Left lung (tissue), 10 donors: Measurements from ENCODE around the gene VASP. TPM values are rescaled to one million over a fixed set of nuclear protein-coding genes. Genes with fewer than 3 reads are reported as not detected.

Source experiments
- ATAC-seq: fragments of 200-7000 bp; cut with Tn5 transposase; one replicate; pipeline ENCODE4 v1.9.1; 2020; ENCODE audit warnings: moderate library complexity
- DNase-seq, 4 donors: peaks; one replicate each; pipeline ENCODE4 v3.0.0-alpha.2; 2013 to 2020
- H3K27ac ChIP-seq, 2 donors: fragments of 200-600 bp; sonication (generic) in 1 of 2; one replicate each; pipeline versions ENCODE4 v1.5.0 to v1.8.0; 2020 to 2021
- H3K27me3 ChIP-seq, 2 donors: fragments of 200-600 bp; sonication (generic) in 1 of 2; one replicate each; pipeline versions ENCODE4 v1.5.0 to v1.8.0; 2020 to 2021
- H3K36me3 ChIP-seq, 2 donors: fragments of 200-600 bp; sonication (generic) in 1 of 2; one replicate each; pipeline versions ENCODE4 v1.5.0 to v1.8.0; 2020 to 2021
- H3K4me1 ChIP-seq, 2 donors: fragments of 200-600 bp; one replicate each; pipeline ENCODE4 v1.8.0; 2021
- H3K4me3 ChIP-seq, 2 donors: fragments of 200-600 bp; sonication (generic) in 1 of 2; one replicate each; pipeline versions ENCODE4 v1.5.0 to v1.8.0; 2020 to 2021; ENCODE audit warnings: mild to moderate bottlenecking in 1 of 2
- H3K9me3 ChIP-seq, 2 donors: fragments of 200-600 bp; sonication (generic) in 1 of 2; one replicate each; pipeline versions ENCODE4 v1.5.0 to v1.8.0; 2020 to 2021
- CTCF ChIP-seq, 2 donors: fragments of 200-600 bp; sonication (generic) in 1 of 2; IDR thresholded peaks; one replicate each; pipeline versions ENCODE4 v1.5.0 to v1.8.0; 2021; ENCODE audit warnings: antibody characterized with exemption in 2 of 2
- intact Hi-C, 2 donors: fragments of 100-400 bp; cut with DNase I; formaldehyde crosslinking; loops; one replicate each; pipeline versions ENCODE4 v1.11.2 to v1.14.2; 2022
- polyA plus RNA-seq, 6 donors: library from polyadenylated mRNA; unstranded; fragments of 120-200 nt; gene quantifications; one replicate each; pipeline ENCODE4 v1.2.1, GENCODE V29; 2013; ENCODE audit not compliant: insufficient read length in 6 of 6
- total RNA-seq, 2 donors: library from RNA; stranded (reverse); fragmentation: NEBNext Ultra II Directional; extraction: Animal tissue kit (Norgen Biotek cat#: 25700); gene quantifications; one replicate each; pipeline ENCODE4 v1.2.1, GENCODE V29; 2021
- donor health status: DM: no; HTN: yes; CAD: no.
- donor health status: DM: no; HTN: no; CAD: no.

VASP gene
- total and polyA plus RNA-seq, 8 donors: 49.5 to 220 (median 57.4) TPM

- H3K36me3 ChIP-seq: no peaks in the 10 kb centered on the region
- no peaks in the 10 kb centered on the region for H3K27me3 ChIP-seq
- no peak for TF ChIP-seq CTCF (IDR thresholded peaks at IDR 0.05)
- H3K27ac ChIP-seq: no peak overlapping the region
- intact Hi-C loops: no loop called here
- ATAC-seq (no peak), DNase-seq (peak in 1 of 4 donors; percentile 43)
- peaks cover 0 to 9% of the 10 kb centered on the region in 2 donors for H3K4me1 ChIP-seq
- no peaks in the 10 kb centered on the region for H3K9me3 ChIP-seq
- H3K4me3 ChIP-seq: no peak overlapping the region
Measured at GRCh38 chr19:45560686-45561085, 53.4 kb downstream of the VASP start.

GRCh38 chr19:45564131-45564780, 57.0 kb downstream of the VASP start:
- Histone ChIP-seq H3K27ac (no peak overlapping the region), H3K9me3 (no peaks in the 10 kb centered on the region), H3K4me3 (no peak overlapping the region), H3K36me3 (no peaks in the 10 kb centered on the region), H3K27me3 (no peaks in the 10 kb centered on the region), H3K4me1 (peaks cover 0 to 7% of the 10 kb centered on the region in 2 donors)
- intact Hi-C loops: no loop called here
- DNase-seq: peak in 1 of 4 donors; percentile 15
- TF ChIP-seq CTCF (IDR thresholded peaks at IDR 0.05): no peak
- no peak for ATAC-seq

GRCh38 chr19:45567609-45568008, 60.3 kb downstream of the VASP start:
- H3K4me1 ChIP-seq: peaks cover 0 to 15% of the 10 kb centered on the region in 2 donors
- H3K36me3 ChIP-seq: no peaks in the 10 kb centered on the region
- H3K27ac ChIP-seq: no peak overlapping the region
- DNase-seq: no peak
- H3K9me3 ChIP-seq: no peaks in the 10 kb centered on the region
- H3K4me3 ChIP-seq: no peak overlapping the region
- no peak for ATAC-seq
- intact Hi-C loops: no loop called here
- TF ChIP-seq CTCF (IDR thresholded peaks at IDR 0.05): no peak
- no peaks in the 10 kb centered on the region for H3K27me3 ChIP-seq

GRCh38 chr19:45568732-45569131, 61.5 kb downstream of the VASP start:
- TF ChIP-seq CTCF (IDR thresholded peaks at IDR 0.05): no peak
- Histone ChIP-seq H3K4me3 (no peak overlapping the region), H3K27me3 (no peaks in the 10 kb centered on the region), H3K4me1 (peaks cover 0 to 15% of the 10 kb centered on the region in 2 donors), H3K9me3 (no peaks in the 10 kb centered on the region), H3K36me3 (no peaks in the 10 kb centered on the region), H3K27ac (no peak overlapping the region)
- peak; percentile 91 for ATAC-seq
- intact Hi-C loops: no loop called here
- DNase-seq: peak in 1 of 4 donors; percentile 22

GRCh38 chr19:45569619-45570421, 62.5 kb downstream of the VASP start:
- H3K27ac ChIP-seq: no peak overlapping the region
- TF ChIP-seq CTCF (IDR thresholded peaks at IDR 0.05): peak; percentile 45 to 74
- H3K4me3 ChIP-seq: no peak overlapping the region
- H3K9me3 ChIP-seq: no peaks in the 10 kb centered on the region
- peak in 2 of 4 donors; percentile 50 to 89 for DNase-seq
- H3K36me3 ChIP-seq: no peaks in the 10 kb centered on the region
- peak; percentile 87 for ATAC-seq
- H3K4me1 ChIP-seq: peaks cover 0 to 15% of the 10 kb centered on the region in 2 donors
- intact Hi-C loops: no loop called here
- no peaks in the 10 kb centered on the region for H3K27me3 ChIP-seq
